RWPE2 (cell line): Measurements from ENCODE around the gene TBCE.
"Not testable (repeated sequence)": the region's sequence is repeated elsewhere in the genome, so short reads cannot be mapped to it uniquely, and the experiment has no call there.

Experiments used
- ATAC-seq: fragments of 200-7000 bp; cut with Tn5 transposase; 3 replicates; pipeline ENCODE4 v1.9.1; 2021; ENCODE audit warnings: low read depth
- DNase-seq: peaks from one replicate; pipeline ENCODE4 v3.0.0-alpha.2; 2020; ENCODE audit warnings: low spot score
- H3K27ac ChIP-seq: fragments of 450-650 bp; 2 replicates; pipeline ENCODE4 v1.5.1; 2017; ENCODE audit warnings: mild to moderate bottlenecking; ENCODE audit not compliant: poor library complexity, severe bottlenecking
- H3K27me3 ChIP-seq: fragments of 250-450 bp; sonication (Bioruptor Pico); 2 replicates; pipeline ENCODE4 v1.5.1; 2021; ENCODE audit warnings: mild to moderate bottlenecking, moderate library complexity; ENCODE audit not compliant: insufficient read depth, poor library complexity, severe bottlenecking
- H3K36me3 ChIP-seq: fragments of 250-450 bp; sonication (Bioruptor Pico); 2 replicates; pipeline ENCODE4 v1.5.1; 2020; ENCODE audit warnings: low read depth, mild to moderate bottlenecking, moderate library complexity
- H3K4me1 ChIP-seq: fragments of 250-450 bp; sonication (Bioruptor Pico); 2 replicates; pipeline ENCODE4 v1.5.1; 2021; ENCODE audit warnings: mild to moderate bottlenecking, moderate library complexity; ENCODE audit not compliant: insufficient read depth, poor library complexity, severe bottlenecking
- H3K4me3 ChIP-seq: fragments of 250-450 bp; sonication (Bioruptor Pico); 2 replicates; pipeline ENCODE4 v1.5.1; 2021; ENCODE audit warnings: mild to moderate bottlenecking, moderate library complexity; ENCODE audit not compliant: severe bottlenecking
- H3K9me3 ChIP-seq: fragments of 250-450 bp; sonication (Bioruptor Pico); 2 replicates; pipeline ENCODE4 v1.5.1; 2021; ENCODE audit warnings: mild to moderate bottlenecking, moderate library complexity; ENCODE audit not compliant: severe bottlenecking
- TF ChIP-seq, protein P1 (sequence below): fragments of 450-650 bp; IDR thresholded peaks from one replicate; pipeline ENCODE4 v1.5.1; 2017; ENCODE audit warnings: mild to moderate bottlenecking, moderate library complexity; ENCODE audit not compliant: poor library complexity, severe bottlenecking

Gene TBCE

DNA sequence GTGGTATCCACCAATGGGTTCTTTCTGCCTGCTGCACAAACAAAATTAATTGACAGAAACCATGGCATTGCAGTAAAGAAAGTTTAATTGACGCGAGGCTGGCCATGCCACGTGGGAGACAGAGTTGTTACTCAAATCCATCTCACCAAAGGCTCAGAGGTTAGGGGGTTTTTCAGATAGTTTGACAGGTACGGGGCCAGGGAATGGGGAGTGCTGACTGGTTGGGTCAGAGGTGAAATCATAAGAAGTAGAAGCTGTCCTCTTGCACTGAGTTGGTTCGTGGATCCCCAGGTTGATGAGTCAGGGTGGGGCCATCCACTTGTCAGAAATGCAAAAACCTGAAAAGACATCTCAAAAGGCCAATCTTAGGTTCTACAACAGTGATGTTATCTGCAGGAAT is 941 bp upstream of the TBCE start:
- ATAC-seq (no peak), DNase-seq (no peak)
- peak overlapping the region; percentile 89 for H3K27ac ChIP-seq

DNA sequence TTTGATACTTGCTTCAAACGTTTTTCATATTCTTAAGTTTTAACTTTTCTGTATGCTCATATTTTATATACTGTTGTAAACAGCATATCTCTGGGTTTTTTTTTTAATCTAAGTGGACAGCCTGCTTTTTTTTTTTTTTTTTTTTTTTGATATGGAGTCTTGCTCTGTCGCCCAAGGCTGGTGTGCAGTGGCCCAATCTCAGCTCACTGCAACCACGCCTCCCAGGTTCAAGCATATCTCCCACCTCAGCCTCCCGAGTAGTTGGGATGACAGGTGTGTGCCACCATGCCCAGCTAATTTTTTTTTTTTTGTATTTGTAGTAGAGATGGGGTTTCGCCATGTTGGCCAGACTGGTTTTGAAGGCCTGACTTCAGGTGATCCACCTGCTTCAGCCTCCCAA is 1.2 kb downstream of the TBCE start:
- Histone ChIP-seq H3K9me3 (no peaks in the 10 kb centered on the region), H3K4me3 (peak overlapping the region; percentile 39), H3K27me3 (no peaks in the 10 kb centered on the region), H3K36me3 (no peaks in the 10 kb centered on the region), H3K27ac (peak overlapping the region; percentile 89), H3K4me1 (no peaks in the 10 kb centered on the region)
- ATAC-seq: no peak
- DNase-seq: no peak
- TF ChIP-seq, protein P1, sequence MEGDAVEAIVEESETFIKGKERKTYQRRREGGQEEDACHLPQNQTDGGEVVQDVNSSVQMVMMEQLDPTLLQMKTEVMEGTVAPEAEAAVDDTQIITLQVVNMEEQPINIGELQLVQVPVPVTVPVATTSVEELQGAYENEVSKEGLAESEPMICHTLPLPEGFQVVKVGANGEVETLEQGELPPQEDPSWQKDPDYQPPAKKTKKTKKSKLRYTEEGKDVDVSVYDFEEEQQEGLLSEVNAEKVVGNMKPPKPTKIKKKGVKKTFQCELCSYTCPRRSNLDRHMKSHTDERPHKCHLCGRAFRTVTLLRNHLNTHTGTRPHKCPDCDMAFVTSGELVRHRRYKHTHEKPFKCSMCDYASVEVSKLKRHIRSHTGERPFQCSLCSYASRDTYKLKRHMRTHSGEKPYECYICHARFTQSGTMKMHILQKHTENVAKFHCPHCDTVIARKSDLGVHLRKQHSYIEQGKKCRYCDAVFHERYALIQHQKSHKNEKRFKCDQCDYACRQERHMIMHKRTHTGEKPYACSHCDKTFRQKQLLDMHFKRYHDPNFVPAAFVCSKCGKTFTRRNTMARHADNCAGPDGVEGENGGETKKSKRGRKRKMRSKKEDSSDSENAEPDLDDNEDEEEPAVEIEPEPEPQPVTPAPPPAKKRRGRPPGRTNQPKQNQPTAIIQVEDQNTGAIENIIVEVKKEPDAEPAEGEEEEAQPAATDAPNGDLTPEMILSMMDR: no peak

More for the DNA sequence above, 941 bp upstream of the TBCE start:
- Histone ChIP-seq H3K27me3 (no peaks in the 10 kb centered on the region), H3K4me1 (no peaks in the 10 kb centered on the region), H3K4me3 (no peak overlapping the region), H3K36me3 (no peaks in the 10 kb centered on the region), H3K9me3 (no peaks in the 10 kb centered on the region)
- TF ChIP-seq, protein P1: no peak

DNA sequence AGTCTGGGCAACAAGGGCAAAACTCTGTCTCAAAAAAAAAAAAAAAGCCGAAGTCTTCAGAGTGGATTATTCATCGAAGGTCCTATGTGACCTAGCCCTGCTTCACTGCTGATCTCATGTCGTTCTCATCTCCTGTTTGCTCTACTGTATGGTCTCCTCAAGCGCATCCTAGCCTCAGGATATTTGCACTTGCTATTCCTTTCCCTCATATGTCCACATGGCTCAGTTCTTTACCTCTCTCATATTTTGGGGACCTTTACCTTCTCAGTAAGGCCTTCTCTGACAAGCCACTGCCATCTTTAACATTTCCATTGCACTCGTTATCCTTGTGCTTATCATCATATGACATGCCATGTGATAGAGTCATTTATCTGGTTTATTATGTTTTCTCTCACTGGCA is 2.6 kb downstream of the TBCE start:
- no peaks in the 10 kb centered on the region for H3K36me3 ChIP-seq
- H3K4me3 ChIP-seq: no peak overlapping the region
- H3K4me1 ChIP-seq: no peaks in the 10 kb centered on the region
- H3K27ac ChIP-seq: no peak overlapping the region
- no peak for DNase-seq
- no peaks in the 10 kb centered on the region for H3K9me3 ChIP-seq
- TF ChIP-seq, protein P1: no peak
- ATAC-seq: no peak
- no peaks in the 10 kb centered on the region for H3K27me3 ChIP-seq

DNA sequence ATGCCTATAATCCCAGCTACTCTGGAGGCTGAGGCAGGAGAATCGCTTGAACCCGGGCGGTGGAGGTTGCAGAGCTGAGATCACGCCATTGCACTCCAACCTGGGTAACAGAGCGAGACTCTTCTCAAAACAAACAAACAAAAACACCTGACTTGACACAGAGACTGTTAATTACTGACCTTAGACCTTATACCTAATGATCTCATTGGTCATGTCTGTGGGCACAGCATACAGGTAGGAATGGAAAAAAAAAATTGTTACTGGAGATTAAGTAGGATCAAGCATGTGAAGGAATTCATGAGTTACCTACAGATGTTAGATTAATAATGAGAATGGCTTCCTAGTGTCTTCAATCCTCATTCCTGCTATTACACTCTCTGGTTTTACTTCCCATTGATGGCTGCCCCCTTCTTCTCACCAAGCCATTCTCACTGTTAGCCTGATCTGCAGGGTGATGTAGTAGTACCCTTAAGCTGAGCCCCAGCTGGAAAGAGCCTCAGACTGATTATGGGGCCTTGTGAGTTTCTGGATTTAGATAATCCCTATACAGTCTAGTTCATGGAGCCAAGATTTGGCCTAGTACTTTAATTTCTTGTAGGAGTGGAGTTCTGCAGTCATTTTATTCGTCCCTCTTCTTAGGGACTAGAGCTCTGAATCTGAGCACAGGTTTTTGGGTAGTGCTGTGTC is 8.8 kb downstream of the TBCE start:
- ATAC-seq (no peak), DNase-seq (no peak)
- Histone ChIP-seq H3K36me3 (peaks cover 10% of the 10 kb centered on the region), H3K4me3 (no peak overlapping the region), H3K27ac (no peak overlapping the region), H3K27me3 (no peaks in the 10 kb centered on the region), H3K4me1 (no peaks in the 10 kb centered on the region), H3K9me3 (no peaks in the 10 kb centered on the region)
- TF ChIP-seq, protein P1: no peak

DNA sequence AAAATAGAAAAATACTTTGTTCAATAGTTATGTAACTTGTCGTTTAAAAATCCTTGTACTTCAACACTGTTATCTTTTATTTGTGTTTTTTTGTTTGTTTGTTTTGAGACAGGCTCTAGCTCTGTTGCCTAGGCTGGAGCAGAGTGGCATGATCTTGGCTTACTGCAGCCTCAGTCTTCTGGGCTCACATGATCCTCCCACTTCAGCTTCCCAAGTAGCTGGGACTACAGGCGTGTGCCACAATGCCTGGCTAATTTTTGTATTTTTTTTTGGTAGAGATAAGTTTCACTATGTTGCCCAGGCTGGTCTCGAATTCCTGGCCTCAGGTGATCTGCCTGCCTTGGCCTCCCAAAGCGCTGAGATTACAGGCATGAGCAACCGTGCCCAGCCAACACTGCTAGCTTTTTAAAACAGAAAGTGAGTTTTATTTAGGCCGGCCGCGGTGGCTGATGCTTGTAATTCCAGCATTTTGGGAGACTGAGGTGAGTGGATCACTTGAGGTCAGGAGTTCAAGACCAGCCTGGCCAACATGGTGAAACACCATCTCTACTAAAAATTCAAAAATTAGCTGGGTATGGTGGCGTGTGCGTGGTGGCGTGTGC is 11.0 kb downstream of the TBCE start:
- H3K36me3 ChIP-seq, DNase-seq, H3K4me1 ChIP-seq, H3K4me3 ChIP-seq, H3K27ac ChIP-seq, H3K9me3 ChIP-seq, ATAC-seq, H3K27me3 ChIP-seq: not testable (repeated sequence)

DNA sequence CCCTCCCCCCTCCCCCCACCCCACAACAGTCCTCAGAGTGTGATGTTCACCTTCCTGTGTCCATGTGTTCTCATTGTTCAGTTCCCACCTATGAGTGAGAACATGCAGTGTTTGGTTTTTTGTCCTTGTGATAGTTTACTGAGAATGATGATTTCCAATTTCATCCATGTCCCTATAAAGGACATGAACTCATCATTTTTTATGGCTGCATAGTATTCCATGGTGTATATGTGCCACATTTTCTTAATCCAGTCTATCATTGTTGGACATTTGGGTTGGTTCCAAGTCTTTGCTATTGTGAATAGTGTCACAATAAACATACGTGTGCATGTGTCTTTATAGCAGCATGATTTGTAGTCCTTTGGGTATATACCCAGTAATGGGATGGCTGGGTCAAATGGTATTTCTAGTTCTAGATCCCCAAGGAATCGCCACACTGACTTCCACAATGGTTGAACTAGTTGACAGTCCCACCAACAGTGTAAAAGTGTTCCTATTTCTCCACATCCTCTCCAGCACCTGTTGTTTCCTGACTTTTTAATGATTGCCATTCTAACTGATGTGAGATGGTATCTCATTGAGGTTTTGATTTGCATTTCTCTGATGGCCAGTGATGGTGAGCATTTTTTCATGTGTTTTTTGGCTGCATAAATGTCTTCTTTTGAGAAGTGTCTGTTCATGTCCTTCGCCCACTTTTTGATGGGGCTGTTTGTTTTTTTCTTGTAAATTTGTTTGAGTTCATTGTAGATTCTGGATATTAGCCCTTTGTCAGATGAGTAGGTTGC is 14.9 kb downstream of the TBCE start:
- not testable (repeated sequence) for H3K27ac ChIP-seq

DNA sequence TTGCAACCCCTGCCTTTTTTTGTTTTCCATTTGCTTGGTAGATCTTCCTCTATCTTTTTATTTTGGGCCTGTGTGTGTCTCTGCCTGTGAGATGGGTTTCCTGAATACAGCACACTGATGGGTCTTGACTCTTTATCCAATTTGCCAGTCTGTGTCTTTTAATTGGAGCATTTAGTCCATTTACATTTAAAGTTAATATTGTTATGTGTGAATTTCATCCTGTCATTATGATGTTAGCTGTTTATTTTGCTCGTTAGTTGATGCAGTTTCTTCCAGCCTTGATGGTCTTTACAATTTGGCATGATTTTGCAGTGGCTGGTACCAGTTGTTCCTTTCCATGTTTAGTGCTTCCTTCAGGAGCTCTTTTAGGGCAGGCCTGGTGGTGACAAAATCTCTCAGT is 18.4 kb downstream of the TBCE start:
- H3K9me3 ChIP-seq, DNase-seq, H3K4me3 ChIP-seq, H3K36me3 ChIP-seq, H3K4me1 ChIP-seq, H3K27me3 ChIP-seq, H3K27ac ChIP-seq, ATAC-seq: not testable (repeated sequence)

More for the DNA sequence above, 14.9 kb downstream of the TBCE start:
- DNase-seq, H3K4me1 ChIP-seq, H3K36me3 ChIP-seq, H3K9me3 ChIP-seq, ATAC-seq, H3K27me3 ChIP-seq, H3K4me3 ChIP-seq: not testable (repeated sequence)
